MM.1S (cell line): Measurements from ENCODE around the gene BCL2L1.

ENCODE experiments used
- CTCF ChIP-seq: fragments of 300-600 bp; sonication (generic); IDR thresholded peaks from 2 replicates; pipeline ENCODE4 v1.5.1; 2016; ENCODE audit warnings: antibody characterized with exemption, low read length, mixed read lengths
- EZH2 ChIP-seq: fragments of 300-600 bp; sonication (generic); optimal IDR thresholded peaks from 2 replicates; pipeline ENCODE3; 2017; ENCODE audit warnings: low read depth, mild to moderate bottlenecking, antibody characterized with exemption, low read length, mixed read lengths

GRCh38 chr20:31719644-31720485 is 2.8 kb downstream of the BCL2L1 start:
- TF ChIP-seq CTCF = no peak
- no peak for TF ChIP-seq EZH2
